MCF 10A (cell line): ENCODE data around the gene LCAT. TPM values are rescaled to one million over a fixed set of nuclear protein-coding genes. Genes with fewer than 3 reads are reported as not detected.

Experiments used
- BruUV-seq: library from RNA; stranded (reverse); fragments of 400-500 nt; replicated peaks from 2 replicates; lab custom pipeline; 2021; lab: Mats Ljungman, UMichigan
- CTCF ChIA-PET: fragments of 300-600 bp; sonication (Branson Sonifier 250); formaldehyde crosslinking; extraction: SDS; loops from one replicate; lab custom pipeline; 2021; ENCODE audit warnings: antibody characterized with exemption, inconsistent platforms; lab: Yijun Ruan, JAX
- POLR2A ChIA-PET: fragments of 300-600, 350-650 bp; sonication (Branson Sonifier 250); formaldehyde crosslinking; extraction: SDS; loops from one replicate; lab custom pipeline; 2020; ENCODE audit warnings: antibody characterized with exemption, inconsistent platforms; lab: Yijun Ruan, JAX
- DNase-seq: peaks from one replicate; pipeline ENCODE4 v3.0.0-alpha.2; 2018; ENCODE audit not compliant: unreplicated experiment
- H3K27ac Mint-ChIP-seq: one replicate; pipeline ENCODE4 v1.8.0; 2022; ENCODE audit warnings: mild to moderate bottlenecking, low read depth, mixed read lengths; ENCODE audit not compliant: unreplicated experiment
- H3K27me3 Mint-ChIP-seq: one replicate; pipeline ENCODE4 v1.8.0; 2022; ENCODE audit warnings: mixed read lengths; ENCODE audit not compliant: insufficient read depth, unreplicated experiment
- H3K36me3 Mint-ChIP-seq: one replicate; pipeline ENCODE4 v1.8.0; 2022; ENCODE audit warnings: mild to moderate bottlenecking, moderate library complexity, mixed read lengths; ENCODE audit not compliant: insufficient read depth, unreplicated experiment
- H3K4me1 Mint-ChIP-seq: one replicate; pipeline ENCODE4 v1.8.0; 2022; ENCODE audit warnings: mixed read lengths; ENCODE audit not compliant: insufficient read depth, unreplicated experiment
- H3K4me3 Mint-ChIP-seq: one replicate; pipeline ENCODE4 v1.8.0; 2022; ENCODE audit warnings: mild to moderate bottlenecking, moderate library complexity, mixed read lengths; ENCODE audit not compliant: unreplicated experiment
- H3K9me3 Mint-ChIP-seq: one replicate; pipeline ENCODE4 v1.8.0; 2022; ENCODE audit warnings: mixed read lengths; ENCODE audit not compliant: unreplicated experiment
- CTCF ChIP-seq: fragments of 200-600 bp; IDR thresholded peaks from one replicate; pipeline ENCODE4 v1.8.0; 2022; ENCODE audit warnings: antibody characterized with exemption, mild to moderate bottlenecking; ENCODE audit not compliant: unreplicated experiment
- intact Hi-C: fragments of 100-400 bp; cut with micrococcal nuclease; formaldehyde crosslinking; loops from 2 replicates; pipeline ENCODE4 v1.14.1; 2022
- total RNA-seq: library from RNA; stranded (reverse); gene quantifications from 2 replicates; pipeline ENCODE4 v1.2.3, GENCODE V29; 2022

LCAT gene
- total RNA-seq, 1 experiment from 2014 or later: 35.3 TPM

GRCh38 chr16:67931712-67932461, 12.0 kb downstream of the LCAT start, which contains the start of gene CTRL:
TSS of gene CTRL (minus strand) at chr16:67931862. CDS start at chr16:67931852, 10 bp downstream.
- Mint-ChIP-seq H3K27ac (no peak within 1 kb of the TSS), H3K4me1 (peaks cover 21% of the 10 kb centered on the region), H3K9me3 (no peaks in the 10 kb centered on the region), H3K36me3 (peaks cover 50% of the 10 kb centered on the region), H3K4me3 (no peak within 1 kb of the TSS), H3K27me3 (no peaks in the 10 kb centered on the region)
- intact Hi-C loops: no loop called here
- TF ChIP-seq CTCF: no peak
- BruUV-seq: no TSS peak
- ChIA-PET POLR2A (interaction anchor here (1.1 kb wide), 1 partner anchor 125 kb away, joined by 3 read pairs; the partner anchor contains the start of genes RANBP10 and TSNAXIP1), CTCF (interaction anchor here (0.8 to 3.5 kb wide), 3 partner anchors 38 to 116 kb away, joined by 4 to 22 read pairs (median 4); no protein-coding TSS in a partner anchor)
- DNase-seq: no peak

GRCh38 chr16:67930678-67931211, 13.2 kb downstream of the LCAT start:
- TF ChIP-seq CTCF: no peak
- POLR2A ChIA-PET: interaction anchor here (1.1 kb wide), 1 partner anchor 124 kb away, joined by 3 read pairs; the partner anchor contains the start of genes RANBP10 and TSNAXIP1
- peaks cover 38% of the 10 kb centered on the region for H3K36me3 Mint-ChIP-seq
- DNase-seq: no peak
- CTCF ChIA-PET: interaction anchor here (0.6 to 3.5 kb wide), 7 partner anchors 37 to 410 kb away, joined by 3 to 22 read pairs (median 4); partner anchors contain the start of gene CTCF
- H3K27ac Mint-ChIP-seq: no peak overlapping the region
- H3K4me1 Mint-ChIP-seq: peaks cover 18% of the 10 kb centered on the region
- H3K4me3 Mint-ChIP-seq: no peak overlapping the region
- no peaks in the 10 kb centered on the region for H3K27me3 Mint-ChIP-seq
- BruUV-seq: no TSS peak
- H3K9me3 Mint-ChIP-seq: no peaks in the 10 kb centered on the region
- intact Hi-C loops: no loop called here

GRCh38 chr16:67930191-67930590, 13.7 kb downstream of the LCAT start:
- no peak for DNase-seq
- POLR2A ChIA-PET: no interaction called here
- H3K9me3 Mint-ChIP-seq: no peaks in the 10 kb centered on the region
- no peak for TF ChIP-seq CTCF
- CTCF ChIA-PET: interaction anchor here (0.6 to 6.1 kb wide), 6 partner anchors 12 to 409 kb away, joined by 3 to 67 read pairs (median 8); partner anchors contain the start of genes CTCF and NRN1L
- no peak overlapping the region for H3K4me3 Mint-ChIP-seq
- intact Hi-C loops: no loop called here
- BruUV-seq: no TSS peak
- peaks cover 33% of the 10 kb centered on the region for H3K36me3 Mint-ChIP-seq
- no peaks in the 10 kb centered on the region for H3K27me3 Mint-ChIP-seq
- H3K4me1 Mint-ChIP-seq: peaks cover 15% of the 10 kb centered on the region
- no peak overlapping the region for H3K27ac Mint-ChIP-seq
